ENCODE data around the gene MS4A4E. TPM values are rescaled to one million over a fixed set of nuclear protein-coding genes. Genes with fewer than 3 reads are reported as not detected.

Gene MS4A4E
- total RNA-seq, 4 donors from 2014 or later: 4.1 to 20.9 (median 6.1) TPM

- TF ChIP-seq, protein P1, sequence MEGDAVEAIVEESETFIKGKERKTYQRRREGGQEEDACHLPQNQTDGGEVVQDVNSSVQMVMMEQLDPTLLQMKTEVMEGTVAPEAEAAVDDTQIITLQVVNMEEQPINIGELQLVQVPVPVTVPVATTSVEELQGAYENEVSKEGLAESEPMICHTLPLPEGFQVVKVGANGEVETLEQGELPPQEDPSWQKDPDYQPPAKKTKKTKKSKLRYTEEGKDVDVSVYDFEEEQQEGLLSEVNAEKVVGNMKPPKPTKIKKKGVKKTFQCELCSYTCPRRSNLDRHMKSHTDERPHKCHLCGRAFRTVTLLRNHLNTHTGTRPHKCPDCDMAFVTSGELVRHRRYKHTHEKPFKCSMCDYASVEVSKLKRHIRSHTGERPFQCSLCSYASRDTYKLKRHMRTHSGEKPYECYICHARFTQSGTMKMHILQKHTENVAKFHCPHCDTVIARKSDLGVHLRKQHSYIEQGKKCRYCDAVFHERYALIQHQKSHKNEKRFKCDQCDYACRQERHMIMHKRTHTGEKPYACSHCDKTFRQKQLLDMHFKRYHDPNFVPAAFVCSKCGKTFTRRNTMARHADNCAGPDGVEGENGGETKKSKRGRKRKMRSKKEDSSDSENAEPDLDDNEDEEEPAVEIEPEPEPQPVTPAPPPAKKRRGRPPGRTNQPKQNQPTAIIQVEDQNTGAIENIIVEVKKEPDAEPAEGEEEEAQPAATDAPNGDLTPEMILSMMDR (IDR thresholded peaks at IDR 0.05; ENCODE audit: low read depth): no peak
These were observed 77.4 kb downstream of the MS4A4E start for GRCh38 chr11:60165538-60165937.

DNA sequence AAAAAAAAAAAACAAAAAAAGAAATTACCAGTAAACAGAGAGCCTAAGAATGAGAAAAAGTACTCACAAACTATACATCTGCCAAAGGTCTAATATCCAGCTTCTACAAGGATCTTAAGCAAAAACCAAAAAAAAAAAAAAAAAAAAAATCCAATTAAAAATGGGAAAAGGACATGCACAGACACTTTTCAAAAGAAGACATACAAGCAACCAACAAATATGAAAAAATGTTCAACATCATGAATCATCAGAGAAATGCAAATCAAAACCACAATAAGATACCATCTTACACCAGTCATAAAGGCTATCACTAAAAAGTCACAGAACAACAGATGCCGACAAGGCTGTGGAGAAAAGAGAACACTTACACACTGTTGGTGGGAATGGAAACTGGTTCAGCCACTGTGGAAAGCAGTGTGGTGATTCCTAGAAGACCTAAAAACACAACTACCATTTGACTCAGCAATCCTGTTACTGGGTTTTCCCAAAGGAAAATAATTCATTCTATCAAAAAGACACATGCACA is 78.3 kb downstream of the MS4A4E start:
- TF ChIP-seq, protein P1 (IDR thresholded peaks at IDR 0.05; ENCODE audit: low read depth): no peak

DNA sequence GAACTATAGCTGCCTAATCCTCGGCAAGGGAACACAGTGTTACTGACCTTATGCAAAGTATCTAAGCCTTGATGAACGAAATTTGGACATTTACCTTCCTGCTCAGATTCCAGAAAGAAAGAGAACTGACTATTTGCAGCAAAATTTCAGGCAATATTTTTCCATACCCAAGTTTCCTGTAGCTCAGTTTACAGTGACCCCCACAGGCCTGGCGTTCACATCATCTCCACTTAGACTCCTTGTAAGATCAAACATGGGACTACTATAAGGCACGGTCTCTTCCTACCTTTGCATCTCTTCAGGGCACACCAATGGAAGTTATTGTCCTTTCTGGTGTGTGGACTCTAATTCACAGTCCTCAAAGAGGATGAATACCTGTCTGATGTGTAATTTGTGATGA is 81.2 kb downstream of the MS4A4E start:
- TF ChIP-seq, protein P1 (IDR thresholded peaks at IDR 0.05; ENCODE audit: low read depth): no peak

DNA sequence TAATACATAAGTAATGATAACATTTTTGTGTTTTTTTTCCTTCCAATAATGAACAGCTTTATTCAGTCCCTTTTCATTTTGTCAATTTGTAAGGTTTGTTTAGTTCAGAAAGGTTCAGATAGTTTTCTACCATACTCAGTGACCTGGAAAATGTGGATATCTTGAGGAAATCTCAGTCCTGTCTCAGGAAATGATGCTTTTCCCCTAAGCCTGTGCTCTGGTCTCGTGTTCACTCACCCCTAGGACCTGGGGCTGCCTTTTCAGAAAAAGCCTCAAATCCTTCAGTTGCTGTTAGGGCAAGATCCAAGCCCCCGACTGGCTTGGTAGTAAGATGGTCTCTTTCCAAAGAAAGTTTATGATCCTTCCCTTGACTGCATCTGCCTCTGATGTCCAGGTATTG is 81.8 kb downstream of the MS4A4E start:
- TF ChIP-seq, protein P1 (IDR thresholded peaks at IDR 0.05; ENCODE audit: low read depth): no peak

GRCh38 chr11:60159868-60160267 is 83.1 kb downstream of the MS4A4E start:
- TF ChIP-seq, protein P1 (IDR thresholded peaks at IDR 0.05; ENCODE audit: low read depth): no peak

- TF ChIP-seq, protein P1 (IDR thresholded peaks at IDR 0.05; ENCODE audit: low read depth): no peak
These were observed 83.7 kb downstream of the MS4A4E start for GRCh38 chr11:60159284-60159683.

DNA sequence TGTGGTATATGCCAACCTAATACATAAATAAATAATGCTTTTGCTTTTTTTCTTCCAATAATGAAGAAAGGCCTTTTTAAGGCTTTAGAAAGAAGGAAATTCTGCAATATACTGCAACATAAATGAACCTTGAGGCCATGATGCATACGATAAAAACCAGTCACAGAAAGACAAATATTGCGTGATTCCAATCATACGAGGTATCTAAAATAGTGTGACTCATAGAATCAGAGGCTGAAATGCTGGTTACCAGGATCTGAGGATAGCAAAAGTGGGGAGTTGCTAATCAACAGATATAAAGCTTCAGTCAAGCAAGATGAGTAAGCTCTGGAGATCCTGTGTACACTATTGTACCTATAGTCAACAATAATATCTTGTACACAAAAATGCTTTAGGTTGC is 84.3 kb downstream of the MS4A4E start:
- TF ChIP-seq, protein P1 (IDR thresholded peaks at IDR 0.05; ENCODE audit: low read depth): no peak

Measured in subcutaneous adipose tissue (tissue), 4 donors.